Endodermal cell (in vitro differentiated cells): Measurements from ENCODE around the gene CILP. TPM values are rescaled to one million over a fixed set of nuclear protein-coding genes. Genes with fewer than 3 reads are reported as not detected.
A peak's percentile ranks its signal among the peaks of the same experiment; 100 is the strongest.
"Not testable (repeated sequence)": the region's sequence is repeated elsewhere in the genome, so short reads cannot be mapped to it uniquely, and the experiment has no call there.

ENCODE experiments used
- DNase-seq: peaks from one replicate; pipeline ENCODE4 v3.0.0-alpha.2; 2017
- H3K27ac ChIP-seq: 2 replicates; pipeline ENCODE4 v1.5.1; 2013; ENCODE audit warnings: mild to moderate bottlenecking, low read depth, low read length, moderate library complexity
- H3K27me3 ChIP-seq: 2 replicates; pipeline ENCODE4 v1.6.1; 2013; ENCODE audit warnings: mild to moderate bottlenecking, low read length, moderate library complexity; ENCODE audit not compliant: insufficient read depth, control insufficient read depth, poor library complexity, severe bottlenecking
- H3K36me3 ChIP-seq: 2 replicates; pipeline ENCODE4 v1.7.0; 2013; ENCODE audit warnings: mild to moderate bottlenecking, low read length, moderate library complexity; ENCODE audit not compliant: control insufficient read depth, insufficient read depth
- H3K4me1 ChIP-seq: one replicate; pipeline ENCODE4 v1.7.0; 2013; ENCODE audit warnings: low read length; ENCODE audit not compliant: control insufficient read depth, insufficient read depth
- H3K4me3 ChIP-seq: 2 replicates; pipeline ENCODE4 v1.5.1; 2013; ENCODE audit warnings: mild to moderate bottlenecking, low read length, moderate library complexity
- H3K9ac ChIP-seq: 2 replicates; pipeline ENCODE4 v1.6.1; 2013; ENCODE audit warnings: mild to moderate bottlenecking, low read length, moderate library complexity; ENCODE audit not compliant: poor library complexity, severe bottlenecking; ENCODE audit errors: extremely low read depth
- H3K9me3 ChIP-seq: 2 replicates; pipeline ENCODE4 v1.6.1; 2013; ENCODE audit warnings: mild to moderate bottlenecking, low read length, moderate library complexity; ENCODE audit not compliant: control insufficient read depth
- H3K27ac Mint-ChIP-seq: 2 replicates; pipeline ENCODE4 v1.8.0; 2020; ENCODE audit warnings: mixed read lengths
- H3K27me3 Mint-ChIP-seq: 2 replicates; pipeline ENCODE4 v1.8.0; 2021; ENCODE audit warnings: mild to moderate bottlenecking, mixed read lengths; ENCODE audit not compliant: insufficient read depth
- H3K36me3 Mint-ChIP-seq: 2 replicates; pipeline ENCODE4 v1.8.0; 2020; ENCODE audit warnings: low read depth, mixed read lengths
- H3K4me1 Mint-ChIP-seq: 2 replicates; pipeline ENCODE4 v1.8.0; 2020; ENCODE audit warnings: mixed read lengths
- H3K4me3 Mint-ChIP-seq: 2 replicates; pipeline ENCODE4 v1.8.0; 2020; ENCODE audit warnings: mild to moderate bottlenecking, moderate library complexity, mixed read lengths
- H3K9me3 Mint-ChIP-seq: 2 replicates; pipeline ENCODE4 v1.8.0; 2020; ENCODE audit warnings: mild to moderate bottlenecking, mixed read lengths
- CTCF ChIP-seq: fragments of 200-600 bp; sonication (generic); conservative IDR thresholded peaks from 2 replicates; pipeline ENCODE4 v1.5.0; 2021; ENCODE audit warnings: antibody characterized with exemption, mild to moderate bottlenecking
- WGBS, 2 experiments: methylation state at CpG; one replicate each; pipeline versions ENCODE4 v1.1.5 to v1.1.7; 2013; ENCODE audit warnings: missing lambda C conversion rate in 2 of 2, mixed read lengths in 1 of 2; ENCODE audit not compliant: insufficient coverage in 1 of 2, insufficient read length in 1 of 2; 5-methylcytosine and 5-hydroxymethylcytosine counted together
- total RNA-seq, 2 donors: library from RNA; stranded (reverse); fragmentation: NEBNext Ultra II Directional in 1 of 2; extraction: Animal tissue kit (Norgen Biotek cat#: 25700) in 1 of 2; gene quantifications; 2 replicates in 1 of 2; 3 replicates in 1 of 2; pipeline ENCODE4 v1.2.1, GENCODE V29; 2021

CILP gene
- total RNA-seq, 2 donors from 2014 or later, result 0.07 TPM; not detected in 1

- Mint-ChIP-seq H3K4me1 (peaks cover 4% of the 10 kb centered on the region), H3K4me3 (peak overlapping the region; percentile 86), H3K27me3 (no peaks in the 10 kb centered on the region), H3K27ac (no peak overlapping the region), H3K36me3 (peaks cover 20% of the 10 kb centered on the region), H3K9me3 (no peaks in the 10 kb centered on the region)
- DNase-seq, result no peak
- Histone ChIP-seq H3K4me1 (no peaks in the 10 kb centered on the region), H3K4me3 (peak overlapping the region; percentile 0), H3K9ac (no peak overlapping the region), H3K27ac (no peak overlapping the region), H3K27me3 (no peaks in the 10 kb centered on the region), H3K9me3 (no peaks in the 10 kb centered on the region), H3K36me3 (peaks cover 35% of the 10 kb centered on the region)
- WGBS, 2 experiments, result 90 to 94% methylated on average over 4 of the region's 4 CpGs
- TF ChIP-seq CTCF, result no peak
Measured at GRCh38 chr15:65182538-65182937, 28.7 kb downstream of the CILP start.

- H3K4me3 Mint-ChIP-seq, H3K9ac ChIP-seq, H3K27me3 Mint-ChIP-seq, H3K4me1 Mint-ChIP-seq, H3K27ac ChIP-seq, H3K9me3 ChIP-seq, H3K27me3 ChIP-seq, H3K27ac Mint-ChIP-seq, H3K9me3 Mint-ChIP-seq, H3K4me1 ChIP-seq, DNase-seq, H3K4me3 ChIP-seq: not testable (repeated sequence)
- H3K36me3 ChIP-seq, result peaks cover 42% of the 10 kb centered on the region
- WGBS, 2 experiments, result 95 to 98% methylated on average over 5 to 11 of the region's 15 CpGs
- peaks cover 27% of the 10 kb centered on the region for H3K36me3 Mint-ChIP-seq
Measured at GRCh38 chr15:65181582-65182353, 29.5 kb downstream of the CILP start.

- Histone ChIP-seq H3K27me3 (no peaks in the 10 kb centered on the region), H3K27ac (no peak overlapping the region), H3K9me3 (no peaks in the 10 kb centered on the region), H3K4me1 (no peaks in the 10 kb centered on the region), H3K36me3 (peaks cover 55% of the 10 kb centered on the region), H3K9ac (no peak overlapping the region), H3K4me3 (no peak overlapping the region)
- H3K4me1 Mint-ChIP-seq, result peaks cover 4% of the 10 kb centered on the region
- TF ChIP-seq CTCF, result no peak
- H3K27me3 Mint-ChIP-seq, result no peaks in the 10 kb centered on the region
- H3K4me3 Mint-ChIP-seq, result no peak overlapping the region
- H3K27ac Mint-ChIP-seq, result no peak overlapping the region
- peaks cover 41% of the 10 kb centered on the region for H3K36me3 Mint-ChIP-seq
- H3K9me3 Mint-ChIP-seq, result no peaks in the 10 kb centered on the region
- WGBS, 2 experiments, result 94 to 100% methylated on average over 1 to 3 of the region's 3 CpGs
- no peak for DNase-seq
Measured at GRCh38 chr15:65180167-65180566, 31.1 kb downstream of the CILP start.
